GM19468 (cell line): ENCODE data around the gene CAND2.
"Not testable (repeated sequence)": the region's sequence is repeated elsewhere in the genome, so short reads cannot be mapped to it uniquely, and the experiment has no call there.

Source experiments
- ATAC-seq: cut with Tn5 transposase; IDR thresholded peaks from one replicate; pipeline ENCODE4 v1.9.1; 2021; ENCODE audit warnings: mild to moderate bottlenecking, moderate library complexity, moderate number of reproducible peaks; ENCODE audit not compliant: unreplicated experiment; ENCODE audit errors: extremely low read depth

CAND2 gene

DNA sequence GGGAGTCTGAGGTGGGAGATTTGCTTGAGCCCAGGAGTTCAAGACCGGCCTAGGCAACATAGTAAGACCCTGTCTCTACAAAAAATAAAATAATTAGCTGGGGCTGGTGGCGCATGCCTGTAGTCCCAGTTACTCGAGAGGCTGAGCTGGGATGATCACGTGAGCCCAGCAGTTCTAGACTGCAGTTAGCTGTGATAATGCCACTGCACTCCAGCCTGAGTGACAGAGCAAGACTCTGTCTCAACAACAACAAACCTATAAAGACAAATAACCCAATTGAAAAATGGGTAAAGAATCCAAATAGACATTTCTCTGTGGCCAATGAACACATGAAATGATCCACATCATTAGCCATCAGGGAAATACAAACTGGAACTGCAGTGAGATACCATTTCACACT lies 46.0 kb downstream of the CAND2 start:
- ATAC-seq: no peak

DNA sequence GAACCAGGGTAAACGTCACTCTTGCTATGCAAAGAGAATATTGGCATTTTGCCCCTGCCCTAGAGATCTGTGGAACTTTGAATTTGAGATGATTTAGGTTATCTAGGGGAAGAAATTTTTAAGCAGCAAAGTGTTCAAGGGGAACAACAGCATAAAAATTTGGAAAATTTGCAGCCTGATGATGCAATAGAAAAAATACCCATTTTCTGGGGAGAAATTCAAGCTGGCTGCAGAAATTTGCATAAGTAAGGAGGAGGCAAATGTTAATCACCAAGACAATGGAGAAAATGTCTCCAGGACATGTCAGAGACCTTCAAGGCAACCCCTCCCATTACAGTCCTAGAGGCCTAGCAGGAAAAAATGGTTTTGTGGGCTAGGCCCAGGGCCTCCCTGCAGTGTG lies 49.3 kb downstream of the CAND2 start:
- no peak for ATAC-seq

DNA sequence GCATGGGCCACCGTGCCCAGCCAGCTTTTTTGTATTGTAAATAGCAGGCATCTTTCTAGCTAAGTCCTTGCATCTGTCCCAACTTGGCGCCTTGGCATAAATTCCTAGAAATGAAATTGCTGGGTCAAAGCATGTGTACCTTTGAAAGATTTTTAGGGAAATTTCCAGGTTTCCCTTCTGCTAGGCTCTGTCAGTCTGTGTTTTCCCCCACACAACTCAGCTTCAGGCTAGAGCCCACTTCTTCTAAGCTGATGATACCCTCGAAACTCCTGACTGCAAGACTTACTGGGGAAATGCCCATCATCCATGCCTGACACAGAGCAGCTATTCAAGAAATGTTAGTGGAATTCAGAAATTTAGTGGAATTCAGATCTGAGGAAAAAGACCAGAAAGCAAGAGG lies 55.7 kb downstream of the CAND2 start:
- ATAC-seq: no peak

DNA sequence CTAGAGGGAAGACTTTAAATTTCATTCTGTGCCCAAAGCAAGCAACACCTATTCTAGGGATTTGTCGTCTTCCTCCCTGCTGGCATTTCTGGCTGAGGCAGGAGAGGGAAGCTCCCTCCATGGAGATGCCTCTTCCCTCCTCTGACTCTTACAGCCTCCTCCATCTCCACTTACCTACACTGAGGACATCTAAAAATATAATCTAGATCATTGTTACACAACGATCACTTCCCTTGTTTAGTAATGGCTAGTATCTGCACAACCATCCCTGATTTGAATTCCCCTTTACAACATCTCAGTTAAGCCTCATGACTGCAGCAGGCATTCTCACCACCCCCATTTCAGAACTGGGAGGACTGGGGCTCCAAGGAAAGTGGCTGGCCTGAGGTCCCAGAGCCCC lies 57.4 kb downstream of the CAND2 start:
- ATAC-seq: not testable (repeated sequence)

DNA sequence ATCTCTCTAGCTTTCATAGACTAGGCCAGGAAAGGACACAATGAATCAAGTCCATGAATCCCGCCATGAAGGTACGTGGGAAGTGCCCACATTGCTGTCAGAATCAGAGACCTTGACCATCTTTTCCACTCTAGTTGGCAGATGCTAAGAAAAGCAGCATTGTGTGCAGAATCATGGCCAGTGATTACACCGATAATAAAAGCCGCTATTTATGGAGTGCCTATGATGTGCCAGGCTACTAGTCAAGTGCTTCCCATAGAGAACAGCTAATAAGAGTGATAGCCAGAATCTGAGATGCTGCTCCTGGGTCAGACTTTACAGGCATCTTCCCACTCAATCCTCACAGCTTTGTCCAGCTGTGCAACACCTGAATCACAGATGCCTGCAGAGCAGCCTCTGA lies 58.1 kb downstream of the CAND2 start:
- no peak for ATAC-seq

DNA sequence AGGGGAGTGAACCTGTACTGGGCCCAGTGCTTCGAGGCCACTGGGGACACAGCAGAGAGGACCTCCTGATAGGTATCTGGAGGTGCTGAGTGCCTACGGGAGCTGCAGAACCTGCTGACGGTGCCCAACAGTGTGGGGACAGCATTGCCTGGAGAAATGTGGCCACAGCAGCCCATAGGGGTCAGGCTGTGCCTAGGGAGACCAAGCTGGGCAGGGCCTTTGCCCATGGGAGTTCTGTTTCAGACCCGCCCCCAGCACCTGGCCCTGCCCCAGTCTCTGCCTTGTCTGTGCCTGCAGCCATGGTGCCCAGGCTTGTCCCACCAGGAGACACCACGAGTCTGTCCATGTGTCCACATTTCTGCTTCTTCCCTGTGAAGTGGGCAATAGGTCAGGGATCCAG lies 60.1 kb downstream of the CAND2 start:
- no peak for ATAC-seq

DNA sequence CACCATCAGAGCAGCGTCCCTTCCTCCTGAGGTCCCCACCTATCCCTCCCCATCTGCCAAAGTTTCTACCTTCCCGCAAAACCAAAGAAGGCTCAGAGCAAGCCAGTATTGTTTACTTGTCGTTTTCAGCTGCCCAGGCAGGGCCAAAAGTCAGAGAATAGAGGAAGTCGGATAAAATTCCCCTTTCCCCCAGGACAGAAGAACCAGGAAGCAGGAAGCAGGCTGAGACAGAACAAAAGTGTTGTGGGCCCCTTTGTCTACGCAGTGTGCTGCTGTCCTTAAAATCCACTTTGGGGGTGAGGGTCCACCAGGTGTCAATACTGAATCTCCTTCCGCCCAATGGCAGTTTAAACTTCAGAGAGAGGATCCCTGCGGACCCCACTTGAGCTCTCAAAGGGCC lies 63.4 kb downstream of the CAND2 start:
- ATAC-seq: no peak

DNA sequence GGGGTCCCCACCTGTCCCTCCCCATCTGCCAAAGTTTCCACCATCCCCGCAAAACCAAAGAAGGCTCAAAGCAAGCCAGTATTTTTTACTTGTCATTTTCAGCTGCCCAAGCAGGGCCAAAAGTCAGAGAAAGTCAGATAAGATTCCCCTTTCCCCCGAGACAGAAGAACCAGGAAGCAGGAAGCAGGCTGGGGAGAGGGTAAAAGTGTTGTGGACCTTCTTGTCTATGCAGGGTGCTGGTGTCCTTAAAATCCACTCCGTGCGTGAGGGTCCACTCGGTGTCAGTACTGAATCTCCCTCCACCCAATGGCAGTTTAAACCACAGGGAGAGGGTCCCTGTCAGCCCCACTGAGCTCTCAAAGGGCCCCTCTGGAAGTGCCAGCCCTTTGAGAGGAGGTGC lies 65.1 kb downstream of the CAND2 start:
- ATAC-seq: no peak

DNA sequence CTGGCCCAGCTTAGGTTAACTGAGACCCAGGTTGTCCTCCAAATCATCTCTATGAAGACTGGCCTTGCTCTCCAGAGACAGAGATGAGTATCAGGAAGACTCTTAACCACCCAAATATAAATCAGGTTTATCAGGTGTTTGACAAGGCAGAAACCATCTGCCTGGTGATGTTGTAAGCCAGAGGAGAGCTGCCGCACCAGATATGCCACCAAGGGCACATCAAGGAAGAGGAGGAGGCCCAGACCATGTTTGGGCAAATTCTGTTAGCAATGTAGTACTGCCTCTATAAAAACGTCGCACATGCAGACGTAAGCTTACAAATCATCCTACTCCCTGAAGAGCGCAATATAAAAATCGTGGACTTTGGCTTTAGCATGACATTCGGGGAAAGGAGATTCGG lies 65.9 kb downstream of the CAND2 start:
- no peak for ATAC-seq

DNA sequence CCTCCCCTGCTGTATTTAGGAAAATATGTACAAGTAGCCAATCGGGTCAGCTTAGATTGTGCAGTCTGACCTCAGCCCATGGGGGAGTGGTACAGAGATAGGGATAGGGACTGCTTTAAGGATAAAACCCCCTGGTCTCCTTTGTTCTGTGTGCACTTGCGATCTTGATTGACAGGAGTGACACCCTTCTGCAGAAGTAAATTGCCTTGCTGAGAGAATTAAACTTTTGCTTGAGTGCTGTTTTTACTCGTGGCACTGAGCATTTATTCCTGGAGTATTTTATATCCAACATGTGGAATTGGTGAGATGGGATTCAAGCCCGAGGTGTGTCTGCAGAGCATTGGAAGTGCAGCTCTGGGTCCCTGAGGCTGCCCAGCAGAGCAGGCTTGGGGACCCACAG lies 68.8 kb downstream of the CAND2 start:
- ATAC-seq: no peak

DNA sequence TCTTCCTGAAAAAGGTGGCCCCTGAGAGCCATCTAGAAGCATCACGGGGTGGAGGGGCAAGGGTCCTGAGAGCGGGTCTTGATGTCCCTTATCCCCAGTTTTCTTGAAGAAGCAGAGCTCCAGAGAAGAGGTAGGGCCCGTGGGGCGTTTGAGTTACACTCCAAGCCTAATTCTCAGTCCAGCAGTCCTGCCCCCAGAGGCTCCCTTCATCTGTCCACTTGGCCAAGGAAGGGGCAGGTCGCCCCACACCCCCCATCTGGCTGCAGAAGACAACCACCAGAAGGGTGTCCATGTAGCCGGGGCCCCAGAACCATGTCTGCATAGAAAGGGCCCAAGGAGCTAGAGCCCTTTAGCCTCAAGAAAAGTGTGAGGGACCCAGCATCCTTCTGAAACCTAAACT lies 70.4 kb downstream of the CAND2 start:
- no peak for ATAC-seq

DNA sequence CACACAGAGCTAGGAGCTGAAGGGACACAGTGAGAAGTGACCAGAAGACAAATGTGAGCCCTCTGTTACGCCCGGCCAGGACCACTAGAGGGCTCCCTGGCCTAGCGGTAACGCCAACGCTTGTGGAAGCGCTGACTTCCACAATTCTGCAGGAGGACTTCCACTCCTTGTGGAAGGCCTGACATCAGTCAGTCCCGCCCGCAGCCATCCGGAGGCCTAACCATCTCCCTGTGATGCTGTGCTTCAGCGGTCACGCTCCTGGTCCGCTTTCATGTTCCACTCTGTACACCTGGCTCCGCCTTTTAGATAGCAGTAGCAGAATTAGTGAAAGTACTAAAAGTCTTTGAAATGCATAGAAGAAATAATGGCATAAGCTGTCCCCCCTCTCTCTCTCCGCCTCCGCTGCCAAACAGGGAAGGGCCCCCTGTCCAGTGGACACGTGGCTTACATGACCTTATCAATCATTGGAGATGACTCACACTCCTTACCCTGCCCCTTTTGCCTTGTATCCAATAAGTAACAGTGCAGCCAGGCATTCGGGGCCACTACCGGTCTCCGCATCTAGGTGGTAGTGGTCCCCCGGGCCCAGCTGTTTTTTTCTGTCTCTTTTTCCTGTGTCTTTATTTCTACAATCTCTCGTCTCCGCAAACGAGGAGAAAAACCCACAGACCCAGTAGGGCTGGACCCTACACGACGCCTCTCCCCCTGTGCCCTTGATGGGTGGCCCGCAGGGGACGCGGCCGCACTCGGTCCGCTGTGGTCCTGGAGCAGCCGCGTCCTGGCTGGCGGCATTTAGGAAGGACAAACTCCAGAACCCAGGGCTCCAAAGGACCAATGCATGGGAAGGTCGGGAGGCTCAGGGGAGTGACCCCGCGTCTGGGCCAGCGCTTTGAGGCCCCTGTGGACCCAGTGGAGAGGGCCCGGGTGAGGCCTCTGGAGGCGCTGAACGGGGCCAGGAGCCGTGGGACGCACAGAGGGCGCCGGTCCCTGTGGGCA lies 71.9 kb downstream of the CAND2 start:
- ATAC-seq: no peak

DNA sequence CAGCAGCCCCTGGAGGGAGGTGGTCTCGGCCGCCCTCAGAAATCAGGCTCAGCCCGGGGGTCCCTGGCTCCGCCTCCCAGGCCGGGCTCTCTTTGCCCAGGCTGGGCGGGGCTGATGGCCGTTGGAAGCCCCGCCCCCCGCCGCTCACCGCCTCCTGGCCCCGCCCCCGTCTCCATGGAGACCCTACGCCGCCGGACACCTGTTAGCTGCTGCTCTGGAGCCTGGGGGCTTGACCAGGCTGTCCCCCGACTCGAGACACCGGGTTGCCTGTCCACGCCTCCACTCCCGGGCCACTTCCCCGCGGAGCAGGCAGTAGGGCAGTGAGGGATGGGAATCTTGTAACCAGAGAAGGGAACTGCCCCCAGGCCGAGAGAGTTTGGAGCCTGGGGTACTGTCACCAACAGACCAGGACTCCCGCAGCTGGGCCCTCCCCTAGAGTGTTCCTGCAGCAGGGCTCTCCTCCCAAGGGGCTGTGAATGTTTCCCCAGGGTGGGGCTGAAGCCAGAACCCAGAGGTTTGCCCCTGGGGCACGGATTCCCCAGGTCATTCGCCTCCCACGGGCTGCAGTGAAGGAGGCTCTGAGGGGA lies 72.6 kb downstream of the CAND2 start:
- no peak for ATAC-seq

DNA sequence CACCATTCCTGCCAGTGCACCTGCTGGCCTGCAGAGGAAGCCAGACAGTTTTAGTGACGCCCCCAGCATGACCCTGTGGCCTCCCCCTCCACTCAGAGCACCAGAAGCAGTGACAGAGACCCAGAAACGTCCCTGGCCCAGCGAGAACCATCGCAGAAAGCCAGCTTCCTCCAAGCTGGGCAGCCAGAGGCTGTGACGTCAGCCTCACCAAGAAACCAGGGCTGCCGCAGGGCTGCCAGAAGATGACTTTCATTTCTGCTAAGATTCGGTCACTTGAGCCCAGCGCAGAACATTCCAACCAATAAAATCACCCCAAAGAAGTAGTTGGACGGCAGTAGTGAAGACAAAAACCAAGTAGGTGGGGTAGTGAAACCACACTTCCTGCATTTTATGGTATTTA lies 74.5 kb downstream of the CAND2 start:
- no peak for ATAC-seq

DNA sequence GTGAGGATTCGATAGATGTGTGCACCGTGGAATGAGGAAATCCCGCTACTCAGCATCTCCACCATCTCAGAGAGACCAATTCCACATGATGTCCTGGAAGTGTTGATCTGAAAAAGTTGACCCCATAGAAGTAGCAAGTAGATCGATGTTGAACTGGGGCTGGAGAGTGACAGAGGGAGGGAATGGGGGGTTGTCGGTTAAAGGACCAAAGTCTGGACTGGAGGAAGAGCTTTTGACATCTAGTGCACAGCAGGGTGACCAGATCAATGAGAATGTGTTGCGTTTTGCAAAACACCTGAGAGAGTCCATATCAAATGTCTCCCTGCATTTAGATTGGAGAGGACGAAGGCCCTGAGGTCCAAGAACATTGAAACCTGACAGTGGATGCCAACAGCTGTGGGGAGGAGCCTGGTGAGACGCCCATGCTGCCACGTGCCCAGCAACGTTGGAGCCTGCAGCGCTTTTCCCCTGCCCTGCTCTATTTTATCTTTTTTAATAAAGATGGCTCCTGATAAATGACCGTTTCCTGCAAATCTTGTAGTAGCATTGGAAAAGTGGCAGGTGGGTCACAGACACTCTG lies 75.0 kb downstream of the CAND2 start:
- no peak for ATAC-seq

DNA sequence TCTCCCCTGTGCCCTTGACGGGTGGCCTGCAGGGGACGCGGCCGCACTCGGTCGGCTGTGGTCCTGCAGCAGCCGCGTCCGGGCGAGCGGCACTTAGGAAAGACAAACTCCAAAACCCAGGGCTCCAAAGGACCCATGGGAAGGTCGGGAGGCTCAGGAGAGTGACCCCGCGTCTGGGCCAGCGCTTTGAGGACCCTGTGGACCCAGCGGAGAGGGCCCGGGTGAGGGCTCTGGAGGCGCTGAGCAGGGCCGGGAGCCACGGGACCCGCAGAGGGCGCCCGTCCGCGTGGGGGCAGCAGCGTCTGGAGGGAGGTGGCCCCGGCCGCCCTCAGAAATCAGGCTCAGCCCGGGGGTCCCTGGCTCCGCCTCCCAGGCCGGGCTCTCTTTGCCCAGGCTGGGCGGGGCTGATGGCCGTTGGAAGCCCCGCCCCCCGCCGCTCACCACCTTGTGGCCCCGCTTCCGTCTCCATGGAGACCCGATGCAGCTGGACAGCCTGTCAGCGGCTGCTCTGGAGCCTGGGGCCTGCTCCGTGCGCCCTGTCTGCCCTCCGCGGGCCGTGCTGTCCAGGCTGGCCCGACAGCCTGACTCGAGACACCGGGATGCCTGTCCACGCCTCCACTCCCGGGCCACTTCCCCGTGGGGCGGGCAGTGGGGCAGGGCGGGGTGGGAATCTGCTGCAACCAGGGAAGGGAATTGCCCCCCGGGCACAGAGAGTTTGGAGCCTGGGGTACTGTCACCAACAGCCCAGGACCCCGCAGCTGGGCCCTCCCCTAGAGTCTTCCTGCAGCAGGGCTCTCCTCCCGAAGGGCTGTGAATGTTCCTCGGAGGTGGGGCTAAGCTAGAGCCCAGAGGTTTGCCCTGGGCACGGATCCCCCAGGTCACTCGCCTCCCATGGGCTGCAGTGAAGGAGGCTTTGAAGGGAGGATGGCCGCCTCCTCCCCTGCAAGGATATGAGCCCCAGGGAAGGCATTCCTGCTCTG lies 79.7 kb downstream of the CAND2 start:
- no peak for ATAC-seq

DNA sequence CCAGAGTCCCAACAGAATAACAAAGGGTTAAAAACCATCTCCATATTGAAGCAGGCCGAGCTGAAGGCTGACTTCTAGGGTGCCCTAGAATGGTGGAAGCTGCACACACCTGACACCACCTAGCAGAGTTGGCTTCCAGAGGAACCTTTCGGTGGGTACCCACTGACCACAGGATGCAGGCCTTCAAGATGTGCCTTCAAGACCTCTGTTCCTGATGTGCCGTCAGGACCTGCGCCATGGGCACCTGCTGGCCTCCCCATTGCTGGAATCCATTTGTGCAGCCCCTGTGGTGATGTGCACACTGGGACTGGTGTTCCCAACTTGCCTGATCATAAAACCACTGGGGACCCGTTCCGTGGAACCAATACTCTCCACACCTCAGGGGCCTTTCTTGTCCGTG lies 80.6 kb downstream of the CAND2 start:
- ATAC-seq: no peak

DNA sequence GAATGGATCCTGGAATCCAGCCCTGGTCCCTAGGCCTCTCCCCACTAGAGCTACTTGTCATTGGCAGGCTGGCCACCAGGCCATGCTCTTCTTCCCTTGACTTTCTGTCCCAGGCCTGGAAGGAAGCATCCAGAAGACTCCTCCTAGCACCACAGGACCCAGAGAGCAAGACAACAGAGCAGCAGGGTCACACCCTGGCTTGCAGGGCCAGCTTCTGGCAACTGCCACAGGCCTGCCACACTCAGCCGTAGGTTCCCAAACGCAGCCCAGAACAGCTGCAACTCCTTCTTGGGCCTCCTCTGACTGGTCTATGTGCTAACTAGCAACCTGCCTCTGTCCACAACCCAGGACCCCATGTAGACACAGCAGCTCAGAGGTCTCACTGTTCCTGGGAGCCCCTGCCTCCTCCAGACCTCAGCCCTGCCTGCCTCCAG lies 81.7 kb downstream of the CAND2 start:
- no peak for ATAC-seq

DNA sequence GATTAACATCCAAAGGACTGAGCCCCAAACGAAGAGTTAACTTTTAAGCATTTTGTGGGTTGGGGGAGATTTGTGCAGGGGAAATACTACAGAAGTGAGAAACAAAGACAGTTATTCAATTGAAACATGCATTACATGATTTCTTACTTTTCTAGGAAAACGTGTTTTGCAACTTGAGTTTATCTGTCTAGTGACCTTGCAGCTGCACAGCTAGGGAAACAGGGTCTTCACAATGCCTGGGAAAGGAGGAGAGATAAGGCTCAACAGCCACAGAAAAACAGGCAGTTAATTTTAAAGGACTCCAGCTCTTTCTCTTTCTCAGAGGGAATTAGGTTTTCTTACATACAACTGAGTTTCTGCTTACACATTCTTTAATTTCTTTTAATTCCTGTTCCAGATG lies 82.3 kb downstream of the CAND2 start:
- ATAC-seq: not testable (repeated sequence)

DNA sequence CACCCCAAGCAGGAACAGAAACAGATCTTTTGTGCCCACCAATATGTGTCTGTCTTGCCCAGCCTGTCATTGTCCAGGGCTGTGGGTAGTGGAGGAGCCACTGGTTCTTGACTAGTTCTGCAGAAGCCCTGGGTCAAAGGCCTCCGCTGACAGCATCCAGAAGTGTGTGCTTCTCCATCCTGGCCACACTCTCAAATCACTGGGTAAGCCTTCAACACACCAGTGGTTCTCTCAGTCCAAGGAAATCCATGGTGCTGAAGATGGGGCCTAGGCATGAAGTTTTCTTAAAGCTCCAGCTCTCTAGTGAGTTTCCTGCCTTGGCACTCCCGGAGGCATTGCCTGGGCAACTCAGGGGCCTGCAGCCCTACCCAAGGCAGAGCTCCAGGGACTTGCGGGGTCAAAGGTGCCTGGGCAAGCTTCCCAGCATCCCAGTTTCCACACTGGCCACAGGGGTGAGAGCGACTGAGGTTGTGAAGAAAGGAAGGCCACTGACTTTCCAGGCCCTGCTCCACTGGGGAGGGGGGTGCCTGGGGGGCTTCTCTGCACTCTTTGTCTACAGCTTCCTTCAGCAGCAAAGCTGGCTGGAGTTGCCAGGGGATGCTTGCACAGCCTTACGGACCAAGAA lies 82.8 kb downstream of the CAND2 start:
- no peak for ATAC-seq
